Activated CD4-positive, alpha-beta T cell treated with anti-CD3 and anti-CD28 coated beads, Interleukin-2, Interleukin-4, amounts not matched to agents 100 ng/mL and 50 ng/mL, durations not matched to agents 16 hours and 8 hours (primary cell): Measurements from ENCODE around the gene TP63.

Source experiments
- DNase-seq: peaks from one replicate; pipeline ENCODE4 v3.0.0-alpha.2; 2020; ENCODE audit warnings: low spot score

Gene TP63

GRCh38 chr3:189911001-189911400 is 279.8 kb downstream of the TP63 start:
- DNase-seq: no peak

GRCh38 chr3:189914799-189915198 is 283.6 kb downstream of the TP63 start:
- peak; percentile 5 for DNase-seq

- no peak for DNase-seq
These were observed 290.6 kb downstream of the TP63 start for GRCh38 chr3:189921770-189922169.

DNA sequence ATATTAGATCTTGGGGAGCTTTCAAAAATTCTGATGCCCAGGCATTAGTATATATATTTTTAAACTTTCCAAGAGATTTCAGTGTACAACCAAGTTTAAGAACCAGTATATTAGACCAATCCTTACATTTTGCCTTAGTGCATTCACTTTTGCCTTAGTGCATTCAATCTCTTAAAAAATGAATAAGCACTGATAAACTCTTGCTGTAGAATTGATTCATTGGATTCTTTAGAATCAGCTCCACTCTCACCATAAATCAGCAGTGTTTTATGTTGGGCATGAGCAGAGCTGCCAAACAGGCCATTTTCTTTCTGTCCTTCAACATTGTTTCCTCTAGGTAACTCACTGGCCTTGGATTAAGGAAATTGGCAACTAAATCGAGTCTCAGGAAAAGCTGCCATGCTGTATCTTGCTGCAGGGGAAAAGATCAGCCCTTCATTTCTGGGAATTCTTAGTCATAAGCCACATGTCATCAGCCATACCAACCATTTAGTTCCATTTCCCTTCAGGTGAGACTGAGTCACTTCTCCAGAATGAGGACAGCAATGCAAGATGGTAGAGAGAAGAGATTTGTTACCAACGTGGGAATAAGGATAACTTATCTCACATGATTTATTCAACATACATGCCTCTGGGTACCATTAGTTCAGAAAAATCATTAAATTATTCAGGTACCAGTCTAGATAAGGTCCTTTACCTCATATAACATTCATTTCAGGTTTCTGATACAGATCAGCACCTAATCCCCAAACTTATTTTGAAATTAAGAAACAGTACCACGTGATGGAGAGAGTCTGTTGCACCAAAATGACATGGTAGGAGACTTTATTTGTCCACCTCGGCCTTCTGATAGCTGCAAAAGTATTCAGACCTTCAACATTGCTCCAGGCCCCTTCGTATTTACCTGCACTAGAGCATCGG is 297.0 kb downstream of the TP63 start:
- peak; percentile 55 for DNase-seq

- DNase-seq: no peak
These were observed 305.2 kb downstream of the TP63 start for GRCh38 chr3:189936201-189936945.

DNA sequence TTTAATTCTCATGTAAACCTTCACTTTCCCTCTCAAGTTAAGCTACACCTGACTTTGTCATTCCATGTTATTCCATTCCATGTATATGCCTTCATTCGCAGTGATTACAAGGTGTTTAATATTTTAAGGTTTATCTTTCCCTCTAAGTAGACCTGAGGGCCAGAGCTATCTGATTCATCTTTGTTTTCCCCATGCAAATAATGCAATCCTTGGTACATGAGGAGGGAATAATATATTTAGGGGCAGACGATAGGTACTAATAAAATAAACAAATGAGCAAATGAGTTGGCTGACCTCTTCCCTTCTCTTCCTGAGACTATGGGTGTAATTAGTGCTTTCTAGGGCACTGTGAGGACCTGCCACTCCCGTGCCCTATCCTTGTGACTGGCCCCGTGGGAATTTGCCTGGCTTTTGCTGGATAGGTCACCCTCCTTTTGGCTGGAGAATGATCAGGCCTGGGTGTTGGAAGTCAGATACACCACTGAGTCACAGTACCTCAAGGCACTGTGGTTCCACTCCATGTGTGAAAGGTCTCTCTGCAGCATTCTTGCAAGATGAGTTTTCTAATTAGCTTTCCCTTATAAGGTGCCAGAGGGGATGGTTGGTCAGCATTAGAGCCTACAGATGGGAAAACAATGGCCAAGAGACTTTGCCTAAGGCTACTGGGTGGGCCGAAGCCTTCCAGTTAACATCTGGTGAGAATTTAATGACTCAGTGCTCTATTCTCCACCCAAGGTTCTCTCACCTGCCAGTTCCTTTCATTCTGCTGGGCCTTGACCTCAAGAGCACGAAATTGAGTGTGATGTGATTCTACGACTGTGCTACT is 306.3 kb downstream of the TP63 start:
- DNase-seq: no peak

DNA sequence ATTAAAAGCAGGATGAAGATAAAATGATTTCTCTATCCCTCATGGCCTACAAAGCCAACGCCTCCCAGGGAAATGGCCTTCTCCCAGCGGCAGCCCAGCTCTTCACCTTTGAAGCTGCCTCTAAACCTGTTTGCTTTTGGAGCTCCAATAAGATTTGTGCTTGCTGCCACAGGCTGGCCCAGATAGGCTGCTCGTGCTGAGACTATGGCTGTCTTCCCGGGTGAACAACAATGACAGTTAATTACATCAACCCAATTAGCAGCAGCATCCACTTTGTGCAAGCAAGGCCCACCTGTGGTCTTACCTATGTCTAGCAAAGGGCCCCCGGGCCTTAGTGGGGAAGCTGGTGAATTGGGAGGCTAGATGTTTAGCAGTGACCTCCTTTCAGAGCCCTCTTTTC is 309.9 kb downstream of the TP63 start:
- DNase-seq: no peak

DNA sequence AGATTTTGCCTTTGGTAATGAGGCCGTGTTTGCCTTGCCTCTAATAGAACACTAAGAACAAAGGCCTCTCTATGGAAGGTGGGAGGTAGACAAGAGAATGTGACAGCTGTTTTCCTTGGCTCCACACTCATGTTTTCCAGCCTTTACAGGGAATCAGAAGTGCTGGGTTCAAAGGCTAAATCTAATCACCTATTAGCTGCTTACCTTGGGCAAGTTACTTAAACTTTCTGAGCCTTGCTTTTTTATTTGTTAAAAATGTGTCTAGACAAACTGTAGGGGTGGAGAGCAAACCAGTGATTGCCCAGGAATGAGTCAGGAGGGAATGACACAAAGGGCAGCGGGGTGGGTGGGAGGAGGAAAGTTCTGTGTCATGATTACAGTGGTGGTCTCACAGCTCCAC is 310.5 kb downstream of the TP63 start:
- no peak for DNase-seq

DNA sequence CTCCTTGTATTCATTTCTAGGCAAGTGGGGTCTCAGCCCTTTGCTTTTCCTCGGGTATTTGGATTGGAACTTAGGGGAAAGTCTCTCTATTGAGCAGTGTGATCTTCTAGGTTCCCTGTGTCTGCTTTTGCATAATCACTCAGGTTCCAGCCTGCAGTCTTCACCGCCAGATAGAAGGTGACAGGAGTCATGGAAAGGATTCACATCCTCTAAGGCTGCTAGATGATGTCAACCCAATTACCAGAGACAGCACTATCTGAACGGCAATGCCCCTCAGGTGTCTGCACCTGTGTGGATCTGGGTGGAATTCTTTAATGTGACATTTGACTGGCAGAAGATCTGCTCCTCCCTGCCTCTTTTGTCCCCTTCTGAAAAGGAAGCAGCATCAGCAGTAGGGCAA is 311.8 kb downstream of the TP63 start:
- no peak for DNase-seq

DNA sequence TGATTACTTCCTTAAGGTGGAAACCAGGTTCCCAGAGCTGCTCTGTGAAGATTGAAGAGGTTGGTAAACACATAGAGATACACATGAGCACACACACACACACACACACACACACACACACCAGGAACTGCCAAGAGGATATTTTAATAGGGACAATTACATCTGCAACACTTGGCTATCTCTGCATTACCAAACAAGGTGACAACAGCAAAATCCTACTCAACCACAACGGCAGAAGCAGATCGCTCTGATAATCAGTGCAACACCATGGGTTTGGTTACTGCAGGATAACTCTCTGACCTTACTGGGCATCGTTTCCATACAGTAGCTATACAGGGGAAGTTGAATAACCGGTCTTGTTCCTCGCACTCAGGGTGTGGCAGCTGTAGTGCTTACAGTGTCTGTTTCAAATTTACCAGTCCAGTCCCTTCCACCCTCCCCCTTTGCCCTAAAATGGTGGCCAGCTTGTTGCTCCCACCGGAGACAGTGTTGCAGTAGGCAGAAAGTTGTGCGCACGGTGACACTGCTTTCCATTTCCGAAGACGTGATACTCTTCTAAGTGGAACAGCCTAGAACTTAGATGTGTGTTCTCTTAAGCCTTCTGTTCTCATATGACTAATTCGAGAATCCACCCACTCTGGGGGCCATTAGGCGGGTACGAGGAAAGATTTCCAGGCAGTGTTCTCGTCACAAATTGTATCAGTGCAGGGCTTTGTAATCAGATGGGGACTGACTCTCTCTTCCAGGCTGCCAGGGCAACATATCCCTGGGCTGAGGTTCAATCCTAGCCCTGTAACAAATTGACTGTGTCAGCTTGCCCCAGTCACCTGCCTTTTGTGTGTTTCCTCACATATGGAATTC is 313.3 kb downstream of the TP63 start:
- DNase-seq: no peak

- DNase-seq: no peak
These were observed 314.9 kb downstream of the TP63 start for GRCh38 chr3:189945935-189946709.
